Parathyroid adenoma (tissue), 2 donors: Measurements from ENCODE around the gene CCDC85C.

Experiments used
- H2AFZ ChIP-seq: fragments of 300-600 bp; sonication (generic); one replicate; pipeline ENCODE4 v1.7.0; 2017; ENCODE audit warnings: antibody characterized with exemption, mild to moderate bottlenecking
- H3K27ac ChIP-seq: fragments of 300-600 bp; sonication (generic); one replicate; pipeline ENCODE4 v1.7.0; 2017
- H3K27me3 ChIP-seq: fragments of 300-600 bp; sonication (generic); one replicate; pipeline ENCODE4 v1.7.0; 2017; ENCODE audit warnings: low read length; ENCODE audit not compliant: control insufficient read depth, insufficient read depth
- H3K36me3 ChIP-seq: fragments of 300-600 bp; sonication (generic); one replicate; pipeline ENCODE4 v1.7.0; 2017; ENCODE audit warnings: low read length; ENCODE audit not compliant: control insufficient read depth, insufficient read depth
- H3K4me1 ChIP-seq: fragments of 300-600 bp; sonication (generic); one replicate; pipeline ENCODE4 v1.7.0; 2017; ENCODE audit warnings: control low read depth
- H3K4me2 ChIP-seq: fragments of 300-600 bp; sonication (generic); one replicate; pipeline ENCODE4 v1.7.0; 2017; ENCODE audit warnings: low read length
- H3K4me3 ChIP-seq: fragments of 300-600 bp; sonication (generic); one replicate; pipeline ENCODE4 v1.7.0; 2017; ENCODE audit warnings: low read depth, low read length
- H3K79me2 ChIP-seq: fragments of 300-600 bp; sonication (generic); one replicate; pipeline ENCODE4 v1.7.0; 2017; ENCODE audit warnings: control low read depth
- H3K9ac ChIP-seq: fragments of 300-600 bp; sonication (generic); one replicate; pipeline ENCODE4 v1.7.0; 2017; ENCODE audit warnings: mild to moderate bottlenecking
- H3K9me3 ChIP-seq: fragments of 300-600 bp; sonication (generic); one replicate; pipeline ENCODE4 v1.7.0; 2017; ENCODE audit warnings: low read length; ENCODE audit not compliant: control insufficient read depth
- CTCF ChIP-seq: fragments of 300-600 bp; sonication (generic); IDR thresholded peaks from one replicate; pipeline ENCODE4 v1.7.0; 2017; ENCODE audit warnings: antibody characterized with exemption, mild to moderate bottlenecking
- donor health status: primary hyperparathyroidism.

CCDC85C gene

GRCh38 chr14:99461411-99462085 lies 142.5 kb downstream of the CCDC85C start:
- Histone ChIP-seq H3K79me2 (peaks cover 9% of the 10 kb centered on the region), H2AFZ (no peak overlapping the region), H3K4me2 (no peak overlapping the region), H3K9me3 (no peaks in the 10 kb centered on the region), H3K4me3 (no peak overlapping the region), H3K4me1 (no peaks in the 10 kb centered on the region), H3K36me3 (no peaks in the 10 kb centered on the region), H3K9ac (no peak overlapping the region), H3K27me3 (no peaks in the 10 kb centered on the region), H3K27ac (no peak overlapping the region)
- TF ChIP-seq CTCF = no peak

GRCh38 chr14:99460793-99461192 lies 143.2 kb downstream of the CCDC85C start:
- H3K36me3 ChIP-seq = no peaks in the 10 kb centered on the region
- H3K9ac ChIP-seq = no peak overlapping the region
- no peak overlapping the region for H3K4me3 ChIP-seq
- no peak overlapping the region for H3K27ac ChIP-seq
- no peak overlapping the region for H2AFZ ChIP-seq
- no peaks in the 10 kb centered on the region for H3K27me3 ChIP-seq
- no peaks in the 10 kb centered on the region for H3K9me3 ChIP-seq
- no peak overlapping the region for H3K4me2 ChIP-seq
- peaks cover 5% of the 10 kb centered on the region for H3K79me2 ChIP-seq
- no peaks in the 10 kb centered on the region for H3K4me1 ChIP-seq
- no peak for TF ChIP-seq CTCF

GRCh38 chr14:99459481-99460100 lies 144.4 kb downstream of the CCDC85C start:
- no peaks in the 10 kb centered on the region for H3K9me3 ChIP-seq
- no peaks in the 10 kb centered on the region for H3K4me1 ChIP-seq
- H3K4me2 ChIP-seq = no peak overlapping the region
- H3K9ac ChIP-seq = no peak overlapping the region
- no peak overlapping the region for H2AFZ ChIP-seq
- H3K36me3 ChIP-seq = no peaks in the 10 kb centered on the region
- peaks cover 6% of the 10 kb centered on the region for H3K79me2 ChIP-seq
- no peak overlapping the region for H3K27ac ChIP-seq
- H3K4me3 ChIP-seq = no peak overlapping the region
- no peak for TF ChIP-seq CTCF
- no peaks in the 10 kb centered on the region for H3K27me3 ChIP-seq

GRCh38 chr14:99454246-99454645 lies 149.8 kb downstream of the CCDC85C start:
- Histone ChIP-seq H3K9ac (no peak overlapping the region), H3K79me2 (peaks cover 8% of the 10 kb centered on the region), H3K9me3 (no peaks in the 10 kb centered on the region), H3K36me3 (no peaks in the 10 kb centered on the region), H3K4me1 (no peaks in the 10 kb centered on the region), H3K4me3 (no peak overlapping the region), H3K27me3 (no peaks in the 10 kb centered on the region), H2AFZ (no peak overlapping the region), H3K27ac (no peak overlapping the region), H3K4me2 (no peak overlapping the region)
- no peak for TF ChIP-seq CTCF

- H3K36me3 ChIP-seq = no peaks in the 10 kb centered on the region
- H3K27me3 ChIP-seq = no peaks in the 10 kb centered on the region
- peaks cover 8% of the 10 kb centered on the region for H3K79me2 ChIP-seq
- no peak for TF ChIP-seq CTCF
- H3K9me3 ChIP-seq = no peaks in the 10 kb centered on the region
- H3K27ac ChIP-seq = no peak overlapping the region
- H3K4me1 ChIP-seq = no peaks in the 10 kb centered on the region
- no peak overlapping the region for H3K9ac ChIP-seq
- no peak overlapping the region for H2AFZ ChIP-seq
- H3K4me2 ChIP-seq = no peak overlapping the region
- no peak overlapping the region for H3K4me3 ChIP-seq
Measured at GRCh38 chr14:99452968-99453367, 151.0 kb downstream of the CCDC85C start.
